ENCODE results near the gene FGD5.

FGD5 gene

GRCh38 chr3:14921811-14922705, 103.3 kb downstream of the FGD5 start:
- H3K4ac ChIP-seq (ENCODE audit: low read length): no peak overlapping the region
- H3K4me1 ChIP-seq (ENCODE audit: control insufficient read depth in 2 of 2, insufficient read depth in 1 of 2, low read depth in 1 of 2, low read length in 2 of 2): peaks cover 2 to 9% of the 10 kb centered on the region in 2 donors
- H3K27me3 ChIP-seq (ENCODE audit: control insufficient read depth in 3 of 3, insufficient read depth in 3 of 3, low read depth in 1 of 3, low read length in 3 of 3): peaks cover 0 to 22% (median 1%) of the 10 kb centered on the region in 3 experiments
- H2BK120ac ChIP-seq (ENCODE audit: low read depth, low read length): no peak overlapping the region
- peak overlapping the region; percentile 29 for H2BK5ac ChIP-seq (ENCODE audit: low read length)
- H3K18ac ChIP-seq (ENCODE audit: low read length): no peak overlapping the region
- peak overlapping the region; percentile 3 for H4K91ac ChIP-seq (ENCODE audit: low read depth, low read length, poor library complexity)
- DNase-seq (ENCODE audit: low spot score): no peak
- no peak overlapping the region for H2AFZ ChIP-seq (ENCODE audit: low read length)
- no peak overlapping the region for H4K8ac ChIP-seq (ENCODE audit: low read depth, low read length)
- no peak overlapping the region for H2BK15ac ChIP-seq (ENCODE audit: low read length)
- H3K9ac ChIP-seq (ENCODE audit: low read depth, low read length, poor library complexity): no peak overlapping the region
- H3K4me2 ChIP-seq (ENCODE audit: insufficient read depth, low read length, poor library complexity, severe bottlenecking): no peak overlapping the region
- WGBS, 2 donors (ENCODE audit: extremely low coverage in 2 of 2, insufficient read length in 2 of 2, insufficient replicate concordance in 1 of 2): no CpG with 5 or more reads among the region's 21 CpGs
- H3K23ac ChIP-seq (ENCODE audit: low read depth, low read length, poor library complexity): no peak overlapping the region
- no peaks in the 10 kb centered on the region for H3K36me3 ChIP-seq (replicated peaks in 1 of 2; ENCODE audit: control insufficient read depth in 2 of 2, insufficient read depth in 2 of 2, low read length in 2 of 2)
- no peak overlapping the region for H3K4me3 ChIP-seq (ENCODE audit: low read length in 2 of 2)
- no peaks in the 10 kb centered on the region for H3K9me3 ChIP-seq (replicated peaks in 1 of 2; ENCODE audit: control insufficient read depth in 2 of 2, insufficient read depth in 1 of 2, low read depth in 1 of 2, low read length in 2 of 2)
- no peaks in the 10 kb centered on the region for H3K79me1 ChIP-seq (ENCODE audit: low read depth, low read length)
- peak overlapping the region; percentile 43 for H2BK12ac ChIP-seq (ENCODE audit: low read length)
- H2AK5ac ChIP-seq (ENCODE audit: low read depth, low read length): peak overlapping the region; percentile 24
- H3K14ac ChIP-seq (ENCODE audit: low read length): no peak overlapping the region
- no peak overlapping the region for H3K27ac ChIP-seq (replicated peaks; ENCODE audit: low read length)

GRCh38 chr3:14922863-14923262, 104.1 kb downstream of the FGD5 start:
- no peak overlapping the region for H2AFZ ChIP-seq (ENCODE audit: low read length)
- H3K4me2 ChIP-seq (ENCODE audit: insufficient read depth, low read length, poor library complexity, severe bottlenecking): no peak overlapping the region
- no peak overlapping the region for H3K4me3 ChIP-seq (ENCODE audit: low read length in 2 of 2)
- H3K4me1 ChIP-seq (ENCODE audit: control insufficient read depth in 2 of 2, insufficient read depth in 1 of 2, low read depth in 1 of 2, low read length in 2 of 2): peaks cover 2 to 9% of the 10 kb centered on the region in 2 donors
- H3K27me3 ChIP-seq (ENCODE audit: control insufficient read depth in 3 of 3, insufficient read depth in 3 of 3, low read depth in 1 of 3, low read length in 3 of 3): peaks cover 0 to 22% (median 1%) of the 10 kb centered on the region in 3 experiments
- H3K27ac ChIP-seq (replicated peaks; ENCODE audit: low read length): no peak overlapping the region
- H2BK120ac ChIP-seq (ENCODE audit: low read depth, low read length): no peak overlapping the region
- no peaks in the 10 kb centered on the region for H3K9me3 ChIP-seq (replicated peaks in 1 of 2; ENCODE audit: control insufficient read depth in 2 of 2, insufficient read depth in 1 of 2, low read depth in 1 of 2, low read length in 2 of 2)
- no peak overlapping the region for H4K8ac ChIP-seq (ENCODE audit: low read depth, low read length)
- no peak overlapping the region for H3K14ac ChIP-seq (ENCODE audit: low read length)
- H2AK5ac ChIP-seq (ENCODE audit: low read depth, low read length): no peak overlapping the region
- no peak overlapping the region for H4K91ac ChIP-seq (ENCODE audit: low read depth, low read length, poor library complexity)
- no peak overlapping the region for H2BK5ac ChIP-seq (ENCODE audit: low read length)
- DNase-seq (ENCODE audit: low spot score): no peak
- H3K18ac ChIP-seq (ENCODE audit: low read length): no peak overlapping the region
- no peaks in the 10 kb centered on the region for H3K36me3 ChIP-seq (replicated peaks in 1 of 2; ENCODE audit: control insufficient read depth in 2 of 2, insufficient read depth in 2 of 2, low read length in 2 of 2)
- H3K23ac ChIP-seq (ENCODE audit: low read depth, low read length, poor library complexity): no peak overlapping the region
- H3K4ac ChIP-seq (ENCODE audit: low read length): no peak overlapping the region
- no peaks in the 10 kb centered on the region for H3K79me1 ChIP-seq (ENCODE audit: low read depth, low read length)
- WGBS, 2 donors (ENCODE audit: extremely low coverage in 2 of 2, insufficient read length in 2 of 2, insufficient replicate concordance in 1 of 2): no CpG with 5 or more reads among the region's 13 CpGs
- no peak overlapping the region for H2BK12ac ChIP-seq (ENCODE audit: low read length)
- no peak overlapping the region for H2BK15ac ChIP-seq (ENCODE audit: low read length)
- no peak overlapping the region for H3K9ac ChIP-seq (ENCODE audit: low read depth, low read length, poor library complexity)

GRCh38 chr3:14923476-14923875, 104.7 kb downstream of the FGD5 start:
- no peak overlapping the region for H2BK12ac ChIP-seq (ENCODE audit: low read length)

GRCh38 chr3:14925729-14926591, 107.2 kb downstream of the FGD5 start:
- Histone ChIP-seq H2BK120ac (ENCODE audit: low read depth, low read length) (no peak overlapping the region), H3K4ac (ENCODE audit: low read length) (no peak overlapping the region), H4K8ac (ENCODE audit: low read depth, low read length) (no peak overlapping the region), H3K79me1 (ENCODE audit: low read depth, low read length) (no peaks in the 10 kb centered on the region), H3K4me1 (ENCODE audit: control insufficient read depth in 2 of 2, insufficient read depth in 1 of 2, low read depth in 1 of 2, low read length in 2 of 2) (peaks cover 2 to 9% of the 10 kb centered on the region in 2 donors), H4K91ac (ENCODE audit: low read depth, low read length, poor library complexity) (no peak overlapping the region), H3K27me3 (ENCODE audit: control insufficient read depth in 3 of 3, insufficient read depth in 3 of 3, low read depth in 1 of 3, low read length in 3 of 3) (peaks cover 0 to 22% (median 0%) of the 10 kb centered on the region in 3 experiments), H3K18ac (ENCODE audit: low read length) (no peak overlapping the region), H3K9me3 (replicated peaks in 1 of 2; ENCODE audit: control insufficient read depth in 2 of 2, insufficient read depth in 1 of 2, low read depth in 1 of 2, low read length in 2 of 2) (no peaks in the 10 kb centered on the region), H3K14ac (ENCODE audit: low read length) (no peak overlapping the region), H2AK5ac (ENCODE audit: low read depth, low read length) (no peak overlapping the region), H3K36me3 (replicated peaks in 1 of 2; ENCODE audit: control insufficient read depth in 2 of 2, insufficient read depth in 2 of 2, low read length in 2 of 2) (no peaks in the 10 kb centered on the region), H3K9ac (ENCODE audit: low read depth, low read length, poor library complexity) (no peak overlapping the region), H3K4me2 (ENCODE audit: insufficient read depth, low read length, poor library complexity, severe bottlenecking) (no peak overlapping the region), H2BK15ac (ENCODE audit: low read length) (no peak overlapping the region), H2AFZ (ENCODE audit: low read length) (peak overlapping the region; percentile 24), H2BK12ac (ENCODE audit: low read length) (no peak overlapping the region), H2BK5ac (ENCODE audit: low read length) (no peak overlapping the region), H3K27ac (replicated peaks; ENCODE audit: low read length) (no peak overlapping the region), H3K23ac (ENCODE audit: low read depth, low read length, poor library complexity) (no peak overlapping the region), H3K4me3 (ENCODE audit: low read length in 2 of 2) (no peak overlapping the region)
- peak; percentile 64 for DNase-seq (ENCODE audit: low spot score)
- no CpG with 5 or more reads among the region's 9 CpGs for WGBS, 2 donors (ENCODE audit: extremely low coverage in 2 of 2, insufficient read length in 2 of 2, insufficient replicate concordance in 1 of 2)

More at GRCh38 chr3:14923476-14923875, 104.7 kb downstream of the FGD5 start:
- Histone ChIP-seq H3K14ac (ENCODE audit: low read length) (no peak overlapping the region), H2AFZ (ENCODE audit: low read length) (peak overlapping the region; percentile 37), H3K18ac (ENCODE audit: low read length) (peak overlapping the region; percentile 13), H3K9me3 (replicated peaks in 1 of 2; ENCODE audit: control insufficient read depth in 2 of 2, insufficient read depth in 1 of 2, low read depth in 1 of 2, low read length in 2 of 2) (no peaks in the 10 kb centered on the region), H2BK15ac (ENCODE audit: low read length) (no peak overlapping the region), H3K27ac (replicated peaks; ENCODE audit: low read length) (no peak overlapping the region), H2AK5ac (ENCODE audit: low read depth, low read length) (no peak overlapping the region), H3K23ac (ENCODE audit: low read depth, low read length, poor library complexity) (peak overlapping the region; percentile 22), H2BK5ac (ENCODE audit: low read length) (no peak overlapping the region), H3K4me2 (ENCODE audit: insufficient read depth, low read length, poor library complexity, severe bottlenecking) (no peak overlapping the region), H3K9ac (ENCODE audit: low read depth, low read length, poor library complexity) (no peak overlapping the region), H4K8ac (ENCODE audit: low read depth, low read length) (no peak overlapping the region), H4K91ac (ENCODE audit: low read depth, low read length, poor library complexity) (no peak overlapping the region), H2BK120ac (ENCODE audit: low read depth, low read length) (no peak overlapping the region), H3K36me3 (replicated peaks in 1 of 2; ENCODE audit: control insufficient read depth in 2 of 2, insufficient read depth in 2 of 2, low read length in 2 of 2) (no peaks in the 10 kb centered on the region), H3K79me1 (ENCODE audit: low read depth, low read length) (no peaks in the 10 kb centered on the region), H3K4me1 (ENCODE audit: control insufficient read depth in 2 of 2, insufficient read depth in 1 of 2, low read depth in 1 of 2, low read length in 2 of 2) (peaks cover 2 to 9% of the 10 kb centered on the region in 2 donors), H3K4ac (ENCODE audit: low read length) (no peak overlapping the region), H3K27me3 (ENCODE audit: control insufficient read depth in 3 of 3, insufficient read depth in 3 of 3, low read depth in 1 of 3, low read length in 3 of 3) (peaks cover 0 to 22% (median 1%) of the 10 kb centered on the region in 3 experiments), H3K4me3 (ENCODE audit: low read length in 2 of 2) (no peak overlapping the region)
- WGBS, 2 donors (ENCODE audit: extremely low coverage in 2 of 2, insufficient read length in 2 of 2, insufficient replicate concordance in 1 of 2): no CpG with 5 or more reads among the region's 6 CpGs
- no peak for DNase-seq (ENCODE audit: low spot score)

All from neuronal stem cell (in vitro differentiated cells).